Measurements from ENCODE around the gene MOB2.

MOB2 gene

GRCh38 chr11:1457856-1458255 lies 28.7 kb downstream of the MOB2 start:
- H3K4me2 ChIP-seq (ENCODE audit: low read depth, low read length, poor library complexity, severe bottlenecking), result no peak overlapping the region
- no peaks in the 10 kb centered on the region for H3K79me2 ChIP-seq (ENCODE audit: insufficient read depth, low read length)
- H3K9me3 ChIP-seq (ENCODE audit: insufficient read depth, low read length), result no peaks in the 10 kb centered on the region
- TF ChIP-seq EZH2phosphoT487 (conservative IDR thresholded peaks at IDR 0.05; ENCODE audit: low read length) (no peak), CTCF (IDR thresholded peaks at IDR 0.05; ENCODE audit: insufficient read depth, low read length, poor library complexity, severe bottlenecking) (no peak)
- no peaks in the 10 kb centered on the region for H3K27me3 ChIP-seq (ENCODE audit: low read length)
- no peaks in the 10 kb centered on the region for H3F3A ChIP-seq (ENCODE audit: insufficient read depth)
- no peak overlapping the region for H3K9ac ChIP-seq (ENCODE audit: low read length)
- H2AFZ ChIP-seq (ENCODE audit: low read depth, low read length, severe bottlenecking), result no peak overlapping the region
- no peaks in the 10 kb centered on the region for H4K20me1 ChIP-seq (ENCODE audit: low read depth, low read length)
- H3K27ac ChIP-seq (ENCODE audit: low read depth, low read length), result no peak overlapping the region
- H3K9me2 ChIP-seq (replicated peaks; ENCODE audit: insufficient read depth, low read length), result no peaks in the 10 kb centered on the region
- no peak overlapping the region for H3K4me3 ChIP-seq (ENCODE audit: insufficient read depth, low read length, poor library complexity, severe bottlenecking)
- H3K36me3 ChIP-seq (ENCODE audit: low read length), result no peaks in the 10 kb centered on the region

GRCh38 chr11:1457326-1457680 lies 29.3 kb downstream of the MOB2 start:
- TF ChIP-seq CTCF (IDR thresholded peaks at IDR 0.05; ENCODE audit: insufficient read depth, low read length, poor library complexity, severe bottlenecking), result no peak
- no peak for TF ChIP-seq EZH2phosphoT487 (conservative IDR thresholded peaks at IDR 0.05; ENCODE audit: low read length)
- H3K9ac ChIP-seq (ENCODE audit: low read length), result no peak overlapping the region
- no peaks in the 10 kb centered on the region for H3K9me2 ChIP-seq (replicated peaks; ENCODE audit: insufficient read depth, low read length)
- H3K9me3 ChIP-seq (ENCODE audit: insufficient read depth, low read length), result no peaks in the 10 kb centered on the region
- H3K4me3 ChIP-seq (ENCODE audit: insufficient read depth, low read length, poor library complexity, severe bottlenecking), result no peak overlapping the region
- H4K20me1 ChIP-seq (ENCODE audit: low read depth, low read length), result no peaks in the 10 kb centered on the region
- no peaks in the 10 kb centered on the region for H3K79me2 ChIP-seq (ENCODE audit: insufficient read depth, low read length)
- no peak overlapping the region for H2AFZ ChIP-seq (ENCODE audit: low read depth, low read length, severe bottlenecking)
- H3K27me3 ChIP-seq (ENCODE audit: low read length), result no peaks in the 10 kb centered on the region
- no peak overlapping the region for H3K4me2 ChIP-seq (ENCODE audit: low read depth, low read length, poor library complexity, severe bottlenecking)
- H3F3A ChIP-seq (ENCODE audit: insufficient read depth), result no peaks in the 10 kb centered on the region
- H3K36me3 ChIP-seq (ENCODE audit: low read length), result no peaks in the 10 kb centered on the region
- H3K27ac ChIP-seq (ENCODE audit: low read depth, low read length), result no peak overlapping the region

GRCh38 chr11:1456596-1457325 lies 29.8 kb downstream of the MOB2 start:
- Histone ChIP-seq H4K20me1 (ENCODE audit: low read depth, low read length) (no peaks in the 10 kb centered on the region), H3K9ac (ENCODE audit: low read length) (no peak overlapping the region), H3K4me2 (ENCODE audit: low read depth, low read length, poor library complexity, severe bottlenecking) (no peak overlapping the region), H3K27ac (ENCODE audit: low read depth, low read length) (no peak overlapping the region), H3F3A (ENCODE audit: insufficient read depth) (no peaks in the 10 kb centered on the region), H3K9me2 (replicated peaks; ENCODE audit: insufficient read depth, low read length) (no peaks in the 10 kb centered on the region), H3K36me3 (ENCODE audit: low read length) (no peaks in the 10 kb centered on the region), H3K27me3 (ENCODE audit: low read length) (no peaks in the 10 kb centered on the region), H3K4me3 (ENCODE audit: insufficient read depth, low read length, poor library complexity, severe bottlenecking) (no peak overlapping the region), H3K9me3 (ENCODE audit: insufficient read depth, low read length) (no peaks in the 10 kb centered on the region), H2AFZ (ENCODE audit: low read depth, low read length, severe bottlenecking) (no peak overlapping the region), H3K79me2 (ENCODE audit: insufficient read depth, low read length) (no peaks in the 10 kb centered on the region)
- no peak for TF ChIP-seq EZH2phosphoT487 (conservative IDR thresholded peaks at IDR 0.05; ENCODE audit: low read length)
- TF ChIP-seq CTCF (IDR thresholded peaks at IDR 0.05; ENCODE audit: insufficient read depth, low read length, poor library complexity, severe bottlenecking), result no peak
